ENCODE results near the gene PPM1F.
"Not testable (repeated sequence)": the region's sequence is repeated elsewhere in the genome, so short reads cannot be mapped to it uniquely, and the experiment has no call there.

Gene PPM1F

DNA sequence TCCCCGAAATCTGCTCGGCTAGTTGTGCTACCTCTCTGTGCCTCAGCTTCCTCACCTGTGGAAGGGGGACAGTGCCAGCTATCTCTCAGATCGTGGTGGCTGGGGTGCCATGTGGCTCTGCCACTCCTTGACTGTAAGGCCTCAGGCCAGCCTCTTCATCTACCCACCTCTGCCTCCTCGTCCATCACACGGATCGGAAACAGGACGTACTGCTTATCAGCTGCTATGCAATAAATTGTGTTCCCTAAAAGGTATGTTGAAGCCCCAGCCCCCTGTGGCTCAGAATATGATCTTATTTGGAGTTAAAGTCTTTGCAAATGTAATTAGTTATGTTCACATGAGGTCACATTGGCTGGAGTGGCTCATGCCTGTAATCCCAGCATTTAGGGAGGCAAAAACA, 7.8 kb downstream of the PPM1F start:
- TF ChIP-seq POLR2A (IDR thresholded peaks at IDR 0.05; ENCODE audit: low read depth, low read length) = no peak
- TF ChIP-seq POLR2AphosphoS5 (IDR thresholded peaks at IDR 0.05; ENCODE audit: low read depth, low read length) = no peak
- TF ChIP-seq TAF1 (IDR thresholded peaks at IDR 0.05; ENCODE audit: borderline replicate concordance, low read depth, low read length) = no peak
- FAIRE-seq = no peak
- DNase-seq (ENCODE audit: insufficient read length) = no peak

DNA sequence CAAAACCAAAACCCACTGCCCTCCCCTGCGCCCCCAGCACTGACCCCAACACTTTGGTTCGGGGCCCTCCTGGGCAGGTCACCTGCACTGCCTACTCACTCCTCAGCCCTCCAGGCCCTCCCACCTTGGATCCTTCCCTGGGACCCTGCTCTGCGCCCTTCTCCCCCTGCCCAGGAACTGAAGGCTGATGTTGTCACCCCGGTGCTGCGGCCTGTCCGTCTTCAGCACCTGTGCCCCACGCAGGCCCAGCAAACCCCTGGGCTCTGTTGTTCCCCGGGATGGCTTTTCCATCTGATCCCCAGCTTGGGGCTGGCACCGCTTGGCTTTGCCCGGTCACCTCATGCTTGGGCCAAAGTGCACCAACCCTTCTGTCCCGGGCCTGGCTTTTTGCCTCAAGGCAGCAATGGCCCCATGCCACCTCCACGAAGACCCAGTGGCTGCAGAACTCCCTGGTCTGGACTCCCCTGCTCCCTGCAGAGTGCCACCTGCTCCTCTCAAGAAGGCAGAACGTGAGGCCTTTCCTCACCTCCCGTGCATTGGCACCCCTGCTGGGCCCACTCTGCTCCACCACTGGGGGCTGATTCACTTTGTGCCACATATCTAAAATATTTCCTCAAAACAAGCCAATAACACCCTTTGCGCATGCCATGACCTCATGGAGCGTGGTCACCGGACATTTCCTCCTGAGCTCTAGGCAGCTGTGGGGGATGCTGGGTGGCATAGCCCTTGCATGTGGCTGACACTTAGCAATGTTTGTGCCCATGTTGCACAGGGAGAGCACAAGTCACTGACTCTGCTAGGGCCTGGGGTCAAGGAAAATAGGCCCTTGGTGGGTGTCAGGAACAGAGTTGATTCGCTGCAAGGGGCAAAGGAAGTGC, 8.8 kb downstream of the PPM1F start:
- DNase-seq (ENCODE audit: insufficient read length) (no peak), FAIRE-seq (no peak)
- TF ChIP-seq TAF1 (IDR thresholded peaks at IDR 0.05; ENCODE audit: borderline replicate concordance, low read depth, low read length) = no peak
- TF ChIP-seq POLR2A (IDR thresholded peaks at IDR 0.05; ENCODE audit: low read depth, low read length) = no peak
- no peak for TF ChIP-seq POLR2AphosphoS5 (IDR thresholded peaks at IDR 0.05; ENCODE audit: low read depth, low read length)

GRCh38 chr22:21942407-21943343, 10.0 kb downstream of the PPM1F start:
- peak; percentile 74 for FAIRE-seq

DNA sequence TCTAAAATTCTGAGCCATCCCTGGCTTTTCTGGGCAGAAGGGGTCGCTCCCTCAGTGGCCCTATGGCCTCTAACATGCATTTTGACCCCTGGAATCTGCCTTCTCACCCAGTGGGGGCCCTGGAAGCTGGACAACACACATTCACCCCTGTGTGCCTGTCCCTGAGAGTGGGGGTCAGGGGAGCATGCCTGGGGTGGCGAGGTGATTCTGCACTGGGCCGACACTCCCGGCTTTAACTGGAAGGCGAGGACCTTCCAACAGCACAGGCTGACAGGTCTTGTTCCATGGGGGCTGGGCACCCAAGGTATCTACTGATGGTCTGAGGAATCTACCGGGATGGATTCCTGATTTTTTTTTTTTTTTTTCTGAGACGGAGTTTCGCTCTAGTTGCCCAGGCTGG, 10.7 kb downstream of the PPM1F start:
- no peak for FAIRE-seq
- TF ChIP-seq TAF1 (IDR thresholded peaks at IDR 0.05; ENCODE audit: borderline replicate concordance, low read depth, low read length) (no peak), POLR2AphosphoS5 (IDR thresholded peaks at IDR 0.05; ENCODE audit: low read depth, low read length) (no peak), POLR2A (IDR thresholded peaks at IDR 0.05; ENCODE audit: low read depth, low read length) (no peak)
- no peak for DNase-seq (ENCODE audit: insufficient read length)

More at GRCh38 chr22:21942407-21943343, 10.0 kb downstream of the PPM1F start:
- TF ChIP-seq POLR2AphosphoS5 (IDR thresholded peaks at IDR 0.05; ENCODE audit: low read depth, low read length) (no peak), POLR2A (IDR thresholded peaks at IDR 0.05; ENCODE audit: low read depth, low read length) (no peak), TAF1 (IDR thresholded peaks at IDR 0.05; ENCODE audit: borderline replicate concordance, low read depth, low read length) (no peak)
- DNase-seq (ENCODE audit: insufficient read length) = no peak

DNA sequence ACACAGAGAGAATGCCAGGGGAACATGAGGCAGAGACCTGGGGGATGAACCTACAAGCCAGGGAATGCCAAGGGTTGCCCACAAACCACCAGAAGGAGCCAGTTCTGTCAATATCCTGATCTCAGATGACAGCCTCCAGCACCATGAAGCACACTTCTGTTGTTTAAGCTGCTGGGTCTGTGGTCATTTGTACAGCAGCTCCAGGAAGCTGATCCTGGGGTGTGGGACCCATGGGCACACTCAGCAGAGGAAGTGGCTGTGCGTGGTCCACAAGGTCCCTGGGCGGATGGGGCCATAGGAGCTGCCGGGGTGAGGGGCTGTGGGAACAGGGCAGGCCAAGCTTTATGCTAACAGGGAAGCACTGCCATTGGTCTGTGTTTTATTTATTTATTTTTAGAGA, 12.1 kb downstream of the PPM1F start:
- no peak for DNase-seq (ENCODE audit: insufficient read length)
- no peak for TF ChIP-seq POLR2AphosphoS5 (IDR thresholded peaks at IDR 0.05; ENCODE audit: low read depth, low read length)
- no peak for TF ChIP-seq POLR2A (IDR thresholded peaks at IDR 0.05; ENCODE audit: low read depth, low read length)
- TF ChIP-seq TAF1 (IDR thresholded peaks at IDR 0.05; ENCODE audit: borderline replicate concordance, low read depth, low read length) = no peak
- no peak for FAIRE-seq

DNA sequence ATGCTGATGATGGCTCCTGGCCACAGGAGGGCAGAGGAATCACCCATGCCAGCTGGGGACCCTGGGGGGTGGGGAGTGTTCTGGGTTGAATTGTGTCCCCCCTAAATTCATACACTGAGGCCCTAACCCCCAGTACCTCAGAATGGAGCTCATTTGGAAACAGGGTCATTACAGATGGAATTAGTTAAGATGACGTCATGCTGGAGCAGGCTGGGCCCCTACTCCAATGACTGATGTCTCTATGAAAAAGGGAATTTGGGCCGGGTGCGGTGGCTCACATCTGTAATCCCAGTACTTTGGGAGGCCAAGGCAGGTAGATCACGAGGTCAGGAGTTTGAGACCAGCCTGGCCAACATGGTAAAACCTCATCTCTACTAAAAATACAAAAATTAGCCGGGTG, 12.7 kb downstream of the PPM1F start:
- DNase-seq (ENCODE audit: insufficient read length); FAIRE-seq: not testable (repeated sequence)

DNA sequence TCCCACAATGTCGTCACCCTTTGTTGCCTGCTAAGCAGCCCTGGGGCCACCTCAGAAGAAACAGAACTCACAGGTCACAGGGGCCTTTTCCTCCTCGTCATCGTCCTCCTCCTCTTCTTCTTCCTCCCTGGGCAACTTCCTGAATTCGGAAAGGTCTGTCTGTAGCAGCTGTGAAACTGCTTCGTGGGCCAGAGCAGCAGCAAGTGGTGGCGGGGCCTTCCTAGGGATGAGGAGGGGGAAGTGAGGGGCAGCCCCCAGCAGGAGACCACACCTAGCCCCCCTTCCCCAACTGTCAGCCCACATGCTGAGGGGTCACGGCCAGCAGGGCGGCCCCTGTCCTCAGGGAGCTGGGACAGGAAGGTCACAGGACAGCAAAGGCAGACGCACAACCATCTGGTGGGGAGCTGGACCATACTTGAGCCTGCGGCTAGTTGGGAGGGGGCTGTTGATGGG, 13.2 kb downstream of the PPM1F start:
- FAIRE-seq (no peak), DNase-seq (ENCODE audit: insufficient read length) (no peak)
- TF ChIP-seq POLR2A (IDR thresholded peaks at IDR 0.05; ENCODE audit: low read depth, low read length) = no peak

DNA sequence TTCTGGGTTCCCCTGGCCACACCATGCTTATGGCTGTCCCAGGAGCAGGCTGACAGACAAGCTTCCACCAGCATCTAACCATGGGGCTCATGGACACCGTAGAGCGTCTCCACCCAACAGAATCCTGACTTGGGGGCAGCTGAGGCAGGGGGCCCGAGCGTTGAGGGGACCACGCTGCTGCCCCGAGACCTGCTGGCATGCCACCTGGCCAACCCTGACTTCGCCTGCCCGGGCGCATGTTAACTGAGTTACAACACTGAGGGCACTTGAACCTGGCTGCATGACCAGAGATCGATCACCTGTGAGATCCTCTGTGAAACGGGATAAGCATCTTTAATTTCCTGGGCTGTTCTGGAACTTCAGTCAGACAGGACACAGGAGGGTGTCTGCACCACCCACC, 13.7 kb downstream of the PPM1F start:
- TF ChIP-seq TAF1 (IDR thresholded peaks at IDR 0.05; ENCODE audit: borderline replicate concordance, low read depth, low read length) = no peak
- no peak for TF ChIP-seq POLR2AphosphoS5 (IDR thresholded peaks at IDR 0.05; ENCODE audit: low read depth, low read length)
- no peak for TF ChIP-seq POLR2A (IDR thresholded peaks at IDR 0.05; ENCODE audit: low read depth, low read length)
- FAIRE-seq (no peak), DNase-seq (ENCODE audit: insufficient read length) (no peak)

DNA sequence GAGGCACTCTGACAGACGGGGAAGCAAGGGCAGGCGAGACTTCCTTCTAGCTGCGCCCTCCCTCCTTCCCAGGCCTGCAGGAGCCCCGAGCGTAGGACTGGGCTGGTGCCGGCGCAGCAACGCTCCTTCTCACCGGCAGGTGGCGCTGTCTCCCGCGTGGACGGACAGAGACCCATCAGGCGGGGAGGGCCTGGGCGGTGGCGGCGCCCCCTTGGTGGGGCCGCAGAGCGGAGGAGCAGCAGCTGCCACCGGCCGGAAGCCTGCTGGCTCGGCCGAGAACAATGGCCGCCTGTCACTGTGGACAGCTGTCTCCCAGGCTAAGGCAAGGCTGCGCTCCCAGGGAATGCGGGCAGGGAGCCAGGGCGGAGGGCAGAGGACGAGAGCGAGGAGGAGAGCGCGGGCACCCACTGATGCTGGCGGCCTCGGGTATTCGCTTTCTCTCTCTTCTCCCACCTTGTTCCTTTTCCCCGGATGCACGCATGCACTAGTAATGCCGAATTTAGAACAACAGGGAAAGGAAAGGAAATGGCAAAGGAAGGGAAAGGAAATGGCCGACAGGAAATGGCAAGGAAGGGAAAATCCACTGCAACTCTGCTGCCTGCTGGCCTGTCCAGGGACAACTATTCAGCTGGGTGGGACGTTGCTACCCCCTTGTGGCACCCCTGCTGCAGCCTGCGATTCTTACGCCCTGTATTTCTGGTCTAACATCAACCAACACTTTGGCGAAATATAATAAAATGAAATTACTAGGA, 14.4 kb downstream of the PPM1F start:
- DNase-seq (ENCODE audit: insufficient read length) = peak; percentile 94
- FAIRE-seq = peak; percentile 95
- TF ChIP-seq POLR2AphosphoS5 (IDR thresholded peaks at IDR 0.05; ENCODE audit: low read depth, low read length) (peak; percentile 65), TAF1 (IDR thresholded peaks at IDR 0.05; ENCODE audit: borderline replicate concordance, low read depth, low read length) (peak; percentile 41; the same call in 1 of the 2 replicates), POLR2A (IDR thresholded peaks at IDR 0.05; ENCODE audit: low read depth, low read length) (peak; percentile 73; the same call in 1 of the 2 replicates)

GRCh38 chr22:21937821-21938070, 14.9 kb downstream of the PPM1F start:
- DNase-seq (ENCODE audit: insufficient read length) (no peak), FAIRE-seq (no peak)
- TF ChIP-seq POLR2A (IDR thresholded peaks at IDR 0.05; ENCODE audit: low read depth, low read length) (no peak), TAF1 (IDR thresholded peaks at IDR 0.05; ENCODE audit: borderline replicate concordance, low read depth, low read length) (no peak), POLR2AphosphoS5 (IDR thresholded peaks at IDR 0.05; ENCODE audit: low read depth, low read length) (no peak)

GRCh38 chr22:21937041-21937820, 15.4 kb downstream of the PPM1F start:
- TF ChIP-seq TAF1 (IDR thresholded peaks at IDR 0.05; ENCODE audit: borderline replicate concordance, low read depth, low read length) (no peak), POLR2A (IDR thresholded peaks at IDR 0.05; ENCODE audit: low read depth, low read length) (no peak), POLR2AphosphoS5 (IDR thresholded peaks at IDR 0.05; ENCODE audit: low read depth, low read length) (no peak)
- DNase-seq (ENCODE audit: insufficient read length) (no peak), FAIRE-seq (no peak)

Data from GM12892 (cell line).